Fibroblast of mammary gland (primary cell): Measurements from ENCODE around the gene CAPRIN2.
A peak's percentile ranks its signal among the peaks of the same experiment; 100 is the strongest.

Experiments
- DNase-seq: peaks from one replicate; pipeline ENCODE4 v3.0.0-alpha.2; 2010; ENCODE audit warnings: low read depth
- H3K4me3 ChIP-seq: 2 replicates; pipeline ENCODE4 v1.5.1; 2011; ENCODE audit warnings: low read depth, mild to moderate bottlenecking, low read length, moderate library complexity; ENCODE audit not compliant: control insufficient read depth
- CTCF ChIP-seq: conservative IDR thresholded peaks from 2 replicates; pipeline ENCODE4 v1.5.1; 2011; ENCODE audit warnings: low read depth, low read length, inconsistent platforms; ENCODE audit not compliant: control insufficient read depth, insufficient read depth

Gene CAPRIN2

DNA sequence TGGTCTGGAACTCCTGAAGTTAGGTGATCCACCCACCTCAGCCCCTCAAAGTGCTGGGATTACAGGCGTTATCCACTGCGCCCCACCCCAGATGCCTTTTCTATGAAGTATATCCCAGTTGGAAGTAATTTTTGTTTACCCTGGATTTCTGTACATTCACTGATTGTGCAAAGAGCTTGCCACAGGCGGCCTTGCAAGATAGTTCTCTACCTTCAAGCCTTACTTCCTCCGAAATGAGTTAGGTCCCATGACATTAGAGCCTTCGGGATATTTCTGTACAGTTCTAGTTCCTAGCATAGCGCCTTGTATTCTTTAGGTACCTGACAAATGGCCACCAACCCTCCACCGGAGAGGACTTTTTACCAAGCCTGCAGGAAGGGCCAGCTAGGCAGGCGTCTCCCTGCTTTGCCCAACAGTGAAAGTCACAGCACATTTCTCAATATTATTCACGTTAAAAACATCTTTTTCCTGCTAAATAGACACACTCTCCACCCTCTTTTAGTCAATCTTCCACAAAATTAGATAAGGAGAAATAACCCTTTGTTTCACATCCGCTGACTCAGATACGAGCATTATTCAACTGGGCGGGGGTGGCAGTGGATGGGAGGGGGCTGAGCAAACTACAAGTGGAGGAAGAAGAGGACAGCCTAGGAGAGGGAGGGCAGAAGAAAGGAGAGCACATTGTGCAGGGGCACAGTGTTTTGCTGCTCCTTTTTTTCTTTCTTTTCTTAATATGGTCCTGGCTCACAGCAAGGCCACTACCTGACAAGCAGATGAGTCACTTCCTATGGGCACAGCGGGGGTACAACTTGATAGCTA, 40.0 kb upstream of the CAPRIN2 start:
- H3K4me3 ChIP-seq = peak overlapping the region; percentile 60
- peak; percentile 86 for DNase-seq
- TF ChIP-seq CTCF = no peak

DNA sequence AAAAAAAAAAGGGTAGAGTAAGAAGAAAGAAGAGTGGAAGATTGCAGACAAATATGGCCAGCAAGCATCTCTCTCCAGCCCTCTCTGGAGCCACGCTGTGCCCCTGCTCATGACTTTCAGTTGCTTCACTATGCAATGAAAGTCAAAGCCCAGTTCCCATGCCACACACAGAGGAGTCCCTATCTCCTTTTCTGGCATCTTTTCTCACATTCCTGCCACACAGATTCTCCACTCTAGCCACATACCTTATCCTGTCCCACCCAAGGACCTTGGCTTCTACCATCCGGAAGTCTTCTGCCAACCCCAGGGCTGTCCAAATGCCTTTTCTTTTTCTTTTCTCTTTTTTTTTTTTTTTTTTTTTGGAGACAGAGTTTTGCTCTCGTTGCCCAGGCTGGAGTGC, 39.3 kb upstream of the CAPRIN2 start:
- no peak overlapping the region for H3K4me3 ChIP-seq
- TF ChIP-seq CTCF = no peak
- DNase-seq = no peak

- no peak for TF ChIP-seq CTCF
- H3K4me3 ChIP-seq = no peak overlapping the region
- peak; percentile 70 for DNase-seq
Observed at GRCh38 chr12:30792648-30793499, 38.1 kb upstream of the CAPRIN2 start.

DNA sequence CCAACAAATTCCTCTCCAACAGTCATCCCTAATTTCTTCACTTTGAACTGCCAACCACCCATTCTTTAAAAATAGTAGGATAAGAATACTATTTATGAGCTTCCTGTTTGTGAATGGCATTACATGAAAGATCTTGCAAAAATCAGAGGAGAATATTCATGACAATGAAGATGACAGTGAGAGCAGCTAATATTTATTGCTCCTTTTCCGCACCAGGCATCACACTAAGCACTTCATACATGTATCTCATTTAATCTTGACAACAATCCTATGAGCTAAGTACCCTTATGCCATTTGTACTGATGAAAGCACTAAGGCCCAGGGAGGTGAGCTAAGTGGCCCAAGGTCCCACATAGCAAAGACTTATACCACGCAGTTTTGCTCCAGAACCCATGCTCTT, 37.3 kb upstream of the CAPRIN2 start:
- TF ChIP-seq CTCF = no peak
- no peak overlapping the region for H3K4me3 ChIP-seq
- no peak for DNase-seq

DNA sequence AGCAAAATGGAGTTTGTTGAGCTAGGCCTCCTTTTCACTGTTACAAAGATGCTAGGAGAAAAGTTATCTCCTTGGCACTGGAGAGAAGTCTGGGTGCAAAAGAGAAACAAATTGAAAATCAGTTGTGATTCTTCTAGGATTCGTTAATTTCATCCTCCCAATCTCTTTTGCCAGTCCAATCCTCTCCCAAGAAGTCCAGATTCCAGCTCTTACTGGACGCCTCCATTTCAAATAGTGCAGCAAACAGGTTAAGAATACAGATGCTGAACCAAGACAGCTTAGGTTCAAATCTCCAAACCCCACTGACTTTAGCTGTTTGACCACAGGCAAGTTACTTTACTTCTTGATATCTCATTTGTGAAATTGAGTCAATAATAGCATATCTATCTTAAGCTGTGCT, 34.0 kb upstream of the CAPRIN2 start:
- TF ChIP-seq CTCF = no peak
- no peak overlapping the region for H3K4me3 ChIP-seq
- DNase-seq = no peak

DNA sequence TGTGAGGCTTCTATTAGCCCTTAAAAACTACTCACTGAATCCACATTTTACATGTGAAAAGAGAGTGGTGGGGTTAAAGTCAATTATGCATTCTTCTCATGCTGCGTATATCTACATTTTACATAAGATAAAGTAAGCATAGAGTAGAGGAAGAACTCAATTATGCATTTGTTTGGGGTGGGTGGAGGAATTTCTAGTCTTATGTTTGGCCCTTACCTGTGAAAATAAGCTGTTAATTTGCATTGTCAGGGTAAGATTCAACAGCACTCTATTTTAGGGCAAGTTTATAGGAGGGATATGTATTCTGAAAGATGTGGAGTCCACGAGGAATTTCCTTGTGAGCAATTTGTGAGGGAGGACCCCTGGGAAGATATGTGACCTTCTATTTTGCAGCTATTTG, 30.9 kb upstream of the CAPRIN2 start:
- no peak for TF ChIP-seq CTCF
- H3K4me3 ChIP-seq = no peak overlapping the region
- DNase-seq = no peak
